OCI-LY3 (cell line): ENCODE results near the gene WNT3.

Experiments
- H2AFZ ChIP-seq: fragments of 200-600, 300-600 bp; shearing (Covaris generic); 2 replicates; pipeline ENCODE4 v1.6.0; 2014; ENCODE audit warnings: antibody characterized with exemption, low read depth, low read length
- H3K27ac ChIP-seq: fragments of 200-600, 300-600 bp; sonication (generic); 2 replicates; pipeline ENCODE4 v1.5.1; 2014; ENCODE audit warnings: mild to moderate bottlenecking, low read length, moderate library complexity, mixed read lengths
- H3K27me3 ChIP-seq: fragments of 200-600, 300-600 bp; sonication (generic); 2 replicates; pipeline ENCODE4 v1.6.1; 2014; ENCODE audit warnings: low read depth, low read length, mixed read lengths
- H3K36me3 ChIP-seq: fragments of 200-600, 300-600 bp; sonication (generic); replicated peaks from 2 replicates; pipeline ENCODE3; 2014; ENCODE audit warnings: low read depth, low read length, mixed read lengths
- H3K4me1 ChIP-seq: fragments of 300-600, 200-600 bp; sonication (generic); 2 replicates; pipeline ENCODE4 v1.6.1; 2014; ENCODE audit warnings: low read length, mixed read lengths
- H3K4me2 ChIP-seq: fragments of 200-600, 300-600 bp; sonication (generic); 2 replicates; pipeline ENCODE4 v1.6.1; 2014; ENCODE audit warnings: low read length, mixed read lengths
- H3K4me3 ChIP-seq: fragments of 300-600, 200-600 bp; sonication (generic); 2 replicates; pipeline ENCODE4 v1.5.1; 2014; ENCODE audit warnings: antibody characterized with exemption, mild to moderate bottlenecking, low read length, moderate library complexity
- H3K79me2 ChIP-seq: fragments of 300-600, 200-600 bp; shearing (Covaris generic); 2 replicates; pipeline ENCODE4 v1.6.1; 2014; ENCODE audit warnings: mild to moderate bottlenecking, low read length, mixed read lengths
- H3K9ac ChIP-seq: fragments of 300-600, 200-600 bp; shearing (Covaris generic); 2 replicates; pipeline ENCODE4 v1.6.0; 2014; ENCODE audit warnings: mild to moderate bottlenecking, low read length, moderate library complexity
- H3K9me3 ChIP-seq: fragments of 200-600, 300-600 bp; shearing (Covaris generic); 2 replicates; pipeline ENCODE4 v1.6.1; 2014; ENCODE audit warnings: low read length, mixed read lengths; ENCODE audit not compliant: insufficient read depth
- H4K20me1 ChIP-seq: fragments of 200-600, 300-600 bp; sonication (generic); 2 replicates; pipeline ENCODE4 v1.6.1; 2016; ENCODE audit warnings: low read length, mixed read lengths; ENCODE audit not compliant: insufficient read depth
- CTCF ChIP-seq: fragments of 200-600, 300-600 bp; sonication (generic); IDR thresholded peaks from 2 replicates; pipeline ENCODE4 v1.5.1; 2014; ENCODE audit warnings: antibody characterized with exemption, low read length, low read depth
- EZH2phosphoT487 ChIP-seq: fragments of 200-600 bp; shearing (Covaris generic); IDR thresholded peaks from 2 replicates; pipeline ENCODE4 v1.6.1; 2018; ENCODE audit warnings: antibody characterized with exemption, mixed run types, low read depth

WNT3 gene

GRCh38 chr17:46768540-46768870 lies 50.0 kb downstream of the WNT3 start:
- no peak overlapping the region for H3K27ac ChIP-seq
- H2AFZ ChIP-seq, result no peak overlapping the region
- TF ChIP-seq CTCF (no peak), EZH2phosphoT487 (no peak)
- no peaks in the 10 kb centered on the region for H3K9me3 ChIP-seq
- peaks cover 20% of the 10 kb centered on the region for H3K4me1 ChIP-seq
- H3K4me2 ChIP-seq, result no peak overlapping the region
- no peak overlapping the region for H3K9ac ChIP-seq
- H3K27me3 ChIP-seq, result no peaks in the 10 kb centered on the region
- H3K79me2 ChIP-seq, result peaks cover 7% of the 10 kb centered on the region
- H4K20me1 ChIP-seq, result no peaks in the 10 kb centered on the region
- peaks cover 6% of the 10 kb centered on the region for H3K36me3 ChIP-seq
- no peak overlapping the region for H3K4me3 ChIP-seq

DNA sequence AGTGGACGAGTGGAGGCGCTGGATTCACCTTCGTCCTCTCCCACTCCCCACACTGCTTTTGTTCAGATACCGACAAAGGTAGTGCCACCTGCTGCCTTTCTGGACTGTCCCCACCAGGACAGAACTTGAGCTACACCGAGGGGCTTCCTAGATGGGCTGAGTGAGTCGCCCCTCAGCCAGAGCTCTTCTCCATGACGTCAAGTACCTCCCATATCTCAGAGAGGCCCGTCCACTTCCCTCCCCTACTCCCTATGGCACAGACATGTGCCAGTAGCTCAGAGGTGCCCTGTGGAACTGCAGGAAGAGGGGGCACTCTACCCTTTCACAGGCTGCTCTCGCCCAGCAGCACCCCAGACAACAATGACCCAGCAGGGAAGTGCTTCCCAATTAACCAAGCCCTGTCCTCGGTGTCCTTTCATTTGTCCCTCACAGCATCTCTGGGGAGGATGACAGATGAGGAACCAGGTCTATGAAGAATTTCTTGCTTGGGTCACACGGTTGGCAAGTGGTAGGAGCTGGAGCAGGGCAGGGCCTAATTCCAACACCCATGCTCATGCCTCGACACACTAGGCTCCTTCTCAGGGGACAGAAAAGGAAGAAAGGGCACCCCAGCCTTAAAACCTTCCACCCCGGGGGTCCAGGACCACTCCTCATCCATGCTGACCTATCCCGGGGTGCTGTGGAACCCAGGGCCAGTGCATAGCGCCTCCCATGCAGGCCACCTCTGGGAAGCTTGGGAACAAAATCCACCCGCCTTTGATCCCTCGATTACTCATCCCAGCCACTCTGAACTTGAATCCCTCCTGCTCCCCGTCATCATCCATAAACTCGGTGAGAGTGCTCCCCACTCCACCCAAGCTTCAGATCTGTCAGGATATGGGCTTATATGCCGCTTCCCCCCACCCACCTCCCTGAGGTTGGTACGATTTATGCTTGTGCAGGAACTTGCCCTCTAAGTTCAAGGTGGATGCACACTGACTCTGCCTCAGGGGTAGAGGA lies 51.7 kb downstream of the WNT3 start:
- H3K4me3 ChIP-seq, result no peak overlapping the region
- no peaks in the 10 kb centered on the region for H4K20me1 ChIP-seq
- H2AFZ ChIP-seq, result no peak overlapping the region
- peaks cover 8% of the 10 kb centered on the region for H3K36me3 ChIP-seq
- no peak overlapping the region for H3K9ac ChIP-seq
- peaks cover 9% of the 10 kb centered on the region for H3K4me1 ChIP-seq
- no peaks in the 10 kb centered on the region for H3K27me3 ChIP-seq
- peaks cover 7% of the 10 kb centered on the region for H3K79me2 ChIP-seq
- H3K9me3 ChIP-seq, result no peaks in the 10 kb centered on the region
- H3K27ac ChIP-seq, result no peak overlapping the region
- no peak for TF ChIP-seq EZH2phosphoT487
- no peak overlapping the region for H3K4me2 ChIP-seq

GRCh38 chr17:46765453-46765852 lies 53.0 kb downstream of the WNT3 start:
- Histone ChIP-seq H3K9me3 (no peaks in the 10 kb centered on the region), H4K20me1 (no peaks in the 10 kb centered on the region), H3K4me2 (no peak overlapping the region), H3K4me3 (no peak overlapping the region), H3K9ac (no peak overlapping the region), H3K79me2 (peaks cover 5% of the 10 kb centered on the region), H3K36me3 (peaks cover 11% of the 10 kb centered on the region), H3K27me3 (no peaks in the 10 kb centered on the region), H2AFZ (no peak overlapping the region), H3K27ac (no peak overlapping the region), H3K4me1 (peaks cover 5% of the 10 kb centered on the region)
- TF ChIP-seq EZH2phosphoT487 (no peak), CTCF (no peak)

DNA sequence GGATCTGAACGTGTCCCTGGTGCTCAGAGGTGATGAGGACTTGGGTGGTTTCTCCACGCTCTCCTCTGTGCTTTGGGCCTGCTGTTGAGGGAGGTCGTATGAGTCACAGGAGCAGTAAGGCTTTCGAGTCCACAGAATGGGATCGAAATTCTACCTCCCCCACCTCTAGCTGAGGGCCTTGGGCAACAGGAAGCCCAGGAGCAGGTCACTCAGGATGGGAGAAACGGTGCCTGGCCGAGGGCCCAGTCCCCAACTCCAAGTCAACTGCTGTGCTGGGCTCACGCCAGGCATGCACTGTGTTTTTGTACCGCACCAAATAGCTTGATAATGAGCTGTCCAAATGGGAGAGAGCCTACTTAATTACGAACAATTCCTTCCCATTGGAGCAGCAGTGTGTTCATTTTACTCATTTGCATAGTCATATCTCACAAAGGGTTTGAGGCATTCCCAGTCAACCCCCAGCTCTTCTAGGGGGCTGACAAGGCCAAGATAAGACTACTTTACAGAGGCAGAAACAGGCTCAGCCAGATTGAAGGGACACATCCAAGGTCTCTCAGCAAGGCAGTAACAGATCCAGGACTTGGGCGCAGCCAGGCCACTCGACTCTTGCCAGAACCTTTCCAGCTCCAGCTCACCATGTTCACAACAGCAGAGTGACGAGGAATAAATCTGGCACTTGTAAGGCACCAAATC lies 53.6 kb downstream of the WNT3 start:
- no peak overlapping the region for H2AFZ ChIP-seq
- H3K9ac ChIP-seq, result no peak overlapping the region
- TF ChIP-seq EZH2phosphoT487 (no peak), CTCF (no peak)
- no peak overlapping the region for H3K27ac ChIP-seq
- no peaks in the 10 kb centered on the region for H3K27me3 ChIP-seq
- peaks cover 11% of the 10 kb centered on the region for H3K36me3 ChIP-seq
- H4K20me1 ChIP-seq, result no peaks in the 10 kb centered on the region
- H3K4me2 ChIP-seq, result no peak overlapping the region
- H3K4me3 ChIP-seq, result no peak overlapping the region
- no peaks in the 10 kb centered on the region for H3K9me3 ChIP-seq
- no peaks in the 10 kb centered on the region for H3K79me2 ChIP-seq
- no peaks in the 10 kb centered on the region; the same call in 1 of the 2 replicates for H3K4me1 ChIP-seq
